ENCODE results near the gene RPTOR. TPM values are rescaled to one million over a fixed set of nuclear protein-coding genes. Genes with fewer than 3 reads are reported as not detected.

The RPTOR gene
- total and polyA plus RNA-seq, 4 donors = 12.4 to 46.1 (median 29.7) TPM

DNA sequence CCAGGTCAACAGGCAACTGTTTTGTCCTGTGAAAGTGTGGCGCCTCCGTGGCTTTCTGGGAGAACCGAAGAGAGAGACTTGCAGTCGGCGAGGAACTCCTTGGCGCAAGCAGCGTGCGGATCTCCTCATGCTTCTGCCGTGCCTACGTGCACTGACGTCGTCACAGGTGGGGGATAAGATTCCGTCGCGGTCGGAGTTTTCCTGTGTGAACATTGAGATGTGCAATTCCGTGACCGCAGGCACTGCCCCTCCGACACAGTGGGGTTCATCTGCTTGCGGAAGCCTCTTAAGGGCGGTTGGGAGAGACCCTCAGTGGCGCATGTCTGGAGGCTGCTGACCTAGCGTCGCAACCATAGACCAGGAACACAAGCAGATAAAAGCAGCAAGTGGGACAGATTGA lies 234.7 kb downstream of the RPTOR start:
- Histone ChIP-seq H3K9me3 (ENCODE audit: control insufficient read depth in 4 of 4, insufficient read depth in 3 of 4, low read length in 3 of 4) (no peaks in the 10 kb centered on the region), H3K4me3 (no peak overlapping the region), H3K27ac (ENCODE audit: low read depth in 1 of 2, low read length in 1 of 2) (no peak overlapping the region), H3K4me1 (ENCODE audit: control insufficient read depth in 5 of 5, insufficient read depth in 5 of 5, low read length in 5 of 5) (peaks cover 0 to 61% (median 34%) of the 10 kb centered on the region in 5 donors), H3K36me3 (ENCODE audit: control insufficient read depth in 4 of 4, insufficient read depth in 4 of 4, low read length in 4 of 4) (no peaks in the 10 kb centered on the region), H3K27me3 (ENCODE audit: control insufficient read depth in 3 of 3, insufficient read depth in 3 of 3, low read length in 2 of 3) (no peaks in the 10 kb centered on the region), H3K9ac (ENCODE audit: insufficient read depth in 1 of 2, low read length in 2 of 2) (peak overlapping the region in 1 of 2 donors; percentile 10)
- ATAC-seq (ENCODE audit: insufficient read depth, low FRiP score) = no peak
- 83 to 94% methylated on average over 24 of the region's 24 CpGs for WGBS, 2 donors
- peak in 1 of 3 donors; percentile 12 for DNase-seq
- TF ChIP-seq, protein P1, sequence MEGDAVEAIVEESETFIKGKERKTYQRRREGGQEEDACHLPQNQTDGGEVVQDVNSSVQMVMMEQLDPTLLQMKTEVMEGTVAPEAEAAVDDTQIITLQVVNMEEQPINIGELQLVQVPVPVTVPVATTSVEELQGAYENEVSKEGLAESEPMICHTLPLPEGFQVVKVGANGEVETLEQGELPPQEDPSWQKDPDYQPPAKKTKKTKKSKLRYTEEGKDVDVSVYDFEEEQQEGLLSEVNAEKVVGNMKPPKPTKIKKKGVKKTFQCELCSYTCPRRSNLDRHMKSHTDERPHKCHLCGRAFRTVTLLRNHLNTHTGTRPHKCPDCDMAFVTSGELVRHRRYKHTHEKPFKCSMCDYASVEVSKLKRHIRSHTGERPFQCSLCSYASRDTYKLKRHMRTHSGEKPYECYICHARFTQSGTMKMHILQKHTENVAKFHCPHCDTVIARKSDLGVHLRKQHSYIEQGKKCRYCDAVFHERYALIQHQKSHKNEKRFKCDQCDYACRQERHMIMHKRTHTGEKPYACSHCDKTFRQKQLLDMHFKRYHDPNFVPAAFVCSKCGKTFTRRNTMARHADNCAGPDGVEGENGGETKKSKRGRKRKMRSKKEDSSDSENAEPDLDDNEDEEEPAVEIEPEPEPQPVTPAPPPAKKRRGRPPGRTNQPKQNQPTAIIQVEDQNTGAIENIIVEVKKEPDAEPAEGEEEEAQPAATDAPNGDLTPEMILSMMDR (IDR thresholded peaks at IDR 0.05; ENCODE audit: control extremely low read depth, extremely low read depth) = no peak

- ATAC-seq (ENCODE audit: insufficient read depth, low FRiP score) (peak; percentile 23), DNase-seq (peak; percentile 85 to 98 (median 96))
- H3K9ac ChIP-seq (ENCODE audit: insufficient read depth in 1 of 2, low read length in 2 of 2) = peak overlapping the region in 1 of 2 donors; percentile 58
- no peaks in the 10 kb centered on the region for H3K27me3 ChIP-seq (ENCODE audit: control insufficient read depth in 3 of 3, insufficient read depth in 3 of 3, low read length in 2 of 3)
- 37 to 49% methylated on average over 16 of the region's 16 CpGs for WGBS, 2 donors
- H3K27ac ChIP-seq (ENCODE audit: low read depth in 1 of 2, low read length in 1 of 2) = peak overlapping the region in 1 of 2 donors; percentile 57
- H3K4me1 ChIP-seq (ENCODE audit: control insufficient read depth in 5 of 5, insufficient read depth in 5 of 5, low read length in 5 of 5) = peaks cover 0 to 55% (median 36%) of the 10 kb centered on the region in 5 donors
- no peaks in the 10 kb centered on the region for H3K36me3 ChIP-seq (ENCODE audit: control insufficient read depth in 4 of 4, insufficient read depth in 4 of 4, low read length in 4 of 4)
- TF ChIP-seq, protein P1 (IDR thresholded peaks at IDR 0.05; ENCODE audit: control extremely low read depth, extremely low read depth) = no peak
- H3K4me3 ChIP-seq = no peak overlapping the region
- H3K9me3 ChIP-seq (ENCODE audit: control insufficient read depth in 4 of 4, insufficient read depth in 3 of 4, low read length in 3 of 4) = no peaks in the 10 kb centered on the region
These were observed 235.3 kb downstream of the RPTOR start for GRCh38 chr17:80779961-80780380.

GRCh38 chr17:80780381-80781198 lies 236.0 kb downstream of the RPTOR start:
- ATAC-seq (ENCODE audit: insufficient read depth, low FRiP score) = no peak
- 37 to 57% methylated on average over 19 of the region's 19 CpGs for WGBS, 2 donors
- no peak overlapping the region for H3K4me3 ChIP-seq

More at GRCh38 chr17:80780381-80781198, 236.0 kb downstream of the RPTOR start:
- Histone ChIP-seq H3K36me3 (ENCODE audit: control insufficient read depth in 4 of 4, insufficient read depth in 4 of 4, low read length in 4 of 4) (no peaks in the 10 kb centered on the region), H3K27me3 (ENCODE audit: control insufficient read depth in 3 of 3, insufficient read depth in 3 of 3, low read length in 2 of 3) (no peaks in the 10 kb centered on the region), H3K9me3 (ENCODE audit: control insufficient read depth in 4 of 4, insufficient read depth in 3 of 4, low read length in 3 of 4) (no peaks in the 10 kb centered on the region), H3K27ac (ENCODE audit: low read depth in 1 of 2, low read length in 1 of 2) (peak overlapping the region in 1 of 2 donors; percentile 57), H3K4me1 (ENCODE audit: control insufficient read depth in 5 of 5, insufficient read depth in 5 of 5, low read length in 5 of 5) (peaks cover 0 to 52% (median 38%) of the 10 kb centered on the region in 5 donors), H3K9ac (ENCODE audit: insufficient read depth in 1 of 2, low read length in 2 of 2) (peak overlapping the region in 1 of 2 donors; percentile 58)
- no peak for DNase-seq
- TF ChIP-seq, protein P1 (IDR thresholded peaks at IDR 0.05; ENCODE audit: control extremely low read depth, extremely low read depth) = no peak

All from lung (tissue), 12 donors.